ENCODE measurements around the gene CIB1. TPM values are rescaled to one million over a fixed set of nuclear protein-coding genes. Genes with fewer than 3 reads are reported as not detected.

CIB1 gene
- total RNA-seq, 2 donors from 2014 or later = 24.9 to 31.1 TPM

- Histone ChIP-seq H3K27ac (peak overlapping the region; percentile 86 to 87), H3K36me3 (peaks cover 30% of the 10 kb centered on the region), H3K4me1 (peaks cover 0 to 50% of the 10 kb centered on the region in 2 donors), H3K4me3 (peak overlapping the region; percentile 69 to 85), H3K27me3 (no peaks in the 10 kb centered on the region), H3K9me3 (no peaks in the 10 kb centered on the region)
- TF ChIP-seq CTCF (IDR thresholded peaks at IDR 0.05) = no peak
- DNase-seq (ENCODE audit: low spot score) = no peak
These were observed 777 bp downstream of the CIB1 start for GRCh38 chr15:90232941-90233386.

- DNase-seq (ENCODE audit: low spot score) = no peak
- Histone ChIP-seq H3K4me3 (no peak overlapping the region), H3K4me1 (peaks cover 0 to 50% of the 10 kb centered on the region in 2 donors), H3K27ac (peak overlapping the region in 1 of 2 donors; percentile 86), H3K36me3 (peaks cover 34% of the 10 kb centered on the region), H3K27me3 (no peaks in the 10 kb centered on the region), H3K9me3 (no peaks in the 10 kb centered on the region)
- TF ChIP-seq CTCF (IDR thresholded peaks at IDR 0.05) = no peak
These were observed 1.5 kb downstream of the CIB1 start for GRCh38 chr15:90232196-90232595.

- no peak for TF ChIP-seq CTCF (IDR thresholded peaks at IDR 0.05)
- H3K9me3 ChIP-seq = no peaks in the 10 kb centered on the region
- peak overlapping the region; percentile 84 to 86 for H3K27ac ChIP-seq
- H3K27me3 ChIP-seq = no peaks in the 10 kb centered on the region
- peaks cover 40% of the 10 kb centered on the region for H3K36me3 ChIP-seq
- H3K4me1 ChIP-seq = peaks cover 0 to 50% of the 10 kb centered on the region in 2 donors
- DNase-seq (ENCODE audit: low spot score) = no peak
- H3K4me3 ChIP-seq = no peak overlapping the region
These were observed 2.4 kb downstream of the CIB1 start for GRCh38 chr15:90231028-90232017.

GRCh38 chr15:90230610-90231009, 3.1 kb downstream of the CIB1 start:
- Histone ChIP-seq H3K27me3 (no peaks in the 10 kb centered on the region), H3K27ac (peak overlapping the region; percentile 84 to 86), H3K9me3 (no peaks in the 10 kb centered on the region), H3K4me3 (no peak overlapping the region), H3K4me1 (peaks cover 0 to 50% of the 10 kb centered on the region in 2 donors), H3K36me3 (peaks cover 47% of the 10 kb centered on the region)
- no peak for DNase-seq (ENCODE audit: low spot score)
- no peak for TF ChIP-seq CTCF (IDR thresholded peaks at IDR 0.05)

- Histone ChIP-seq H3K9me3 (no peaks in the 10 kb centered on the region), H3K27ac (peak overlapping the region; percentile 84 to 86), H3K27me3 (no peaks in the 10 kb centered on the region), H3K4me1 (peaks cover 0 to 50% of the 10 kb centered on the region in 2 donors), H3K36me3 (peaks cover 52% of the 10 kb centered on the region), H3K4me3 (no peak overlapping the region)
- DNase-seq (ENCODE audit: low spot score) = no peak
- TF ChIP-seq CTCF (IDR thresholded peaks at IDR 0.05) = no peak
These were observed 3.7 kb downstream of the CIB1 start for GRCh38 chr15:90230071-90230494.
